Esophagus squamous epithelium (tissue), 4 donors: Measurements from ENCODE around the gene RIT2.

ENCODE experiments used
- CTCF ChIP-seq, 6 experiments: fragments of 450-650 bp in 4 of 6; fragments of 200-600 bp in 2 of 6; sonication (generic) in 2 of 6; IDR thresholded peaks; one replicate each; pipeline ENCODE4 v1.5.1; 2016 to 2019; ENCODE audit warnings: antibody characterized with exemption in 6 of 6, mild to moderate bottlenecking in 4 of 6, moderate library complexity in 4 of 6
- POLR2A ChIP-seq, 4 donors: fragments of 450-650 bp; IDR thresholded peaks; one replicate each; pipeline ENCODE4 v1.6.1; 2017; ENCODE audit warnings: antibody characterized with exemption in 4 of 4, mild to moderate bottlenecking in 4 of 4, moderate library complexity in 3 of 4

DNA sequence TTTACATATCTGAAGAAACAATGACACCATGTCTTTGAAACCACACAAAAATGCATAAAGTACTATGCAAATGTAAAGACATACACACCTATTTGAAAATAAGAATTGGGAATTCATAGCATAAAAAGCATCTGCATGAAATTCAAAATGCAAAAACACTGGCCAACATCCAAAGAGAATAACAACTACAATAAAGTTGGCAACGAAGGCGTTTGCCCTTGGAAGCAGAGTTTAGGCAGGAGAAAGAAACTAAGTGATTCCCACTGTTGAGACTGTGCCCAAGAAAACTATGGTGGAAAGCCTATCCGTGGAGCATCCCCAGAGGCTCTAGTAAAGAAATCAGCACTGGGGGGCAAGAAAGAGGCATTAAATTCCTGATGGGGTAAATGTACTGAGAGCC lies 292.8 kb downstream of the RIT2 start:
- TF ChIP-seq POLR2A (IDR thresholded peaks at IDR 0.05) (no peak), CTCF (IDR thresholded peaks at IDR 0.05) (no peak)
